WTC11 (cell line): ENCODE results near the gene RRP12. TPM values are rescaled to one million over a fixed set of nuclear protein-coding genes. Genes with fewer than 3 reads are reported as not detected.
A peak's percentile ranks its signal among the peaks of the same experiment; 100 is the strongest.

Source experiments
- ATAC-seq: fragments of 200-7000 bp; cut with Tn5 transposase; 2 replicates; pipeline ENCODE4 v1.10.0; 2021; ENCODE audit warnings: mild to moderate bottlenecking, moderate library complexity
- CTCF ChIA-PET: fragments of 300-600 bp; sonication (Branson Sonifier 250); formaldehyde crosslinking; loops from one replicate; lab custom pipeline; 2021; ENCODE audit warnings: antibody characterized with exemption; lab: Charles Lee
- POLR2A ChIA-PET: fragments of 350-600 bp; sonication (Branson Sonifier 250); formaldehyde crosslinking; loops from one replicate; lab custom pipeline; 2021; ENCODE audit warnings: antibody characterized with exemption; lab: Charles Lee
- DNase-seq: peaks from one replicate; pipeline ENCODE4 v3.0.0; 2021; ENCODE audit warnings: low spot score
- H3K27ac Mint-ChIP-seq: 2 replicates; pipeline ENCODE4 v1.8.0; 2021; ENCODE audit warnings: mixed read lengths
- H3K27me3 Mint-ChIP-seq: 2 replicates; pipeline ENCODE4 v1.8.0; 2021; ENCODE audit warnings: low read depth, mild to moderate bottlenecking, moderate library complexity, mixed read lengths
- H3K36me3 Mint-ChIP-seq: 2 replicates; pipeline ENCODE4 v1.8.0; 2021; ENCODE audit warnings: mixed read lengths
- H3K4me1 Mint-ChIP-seq: 2 replicates; pipeline ENCODE4 v1.8.0; 2022; ENCODE audit warnings: mixed read lengths
- H3K4me3 Mint-ChIP-seq: 2 replicates; pipeline ENCODE4 v1.8.0; 2021; ENCODE audit warnings: mild to moderate bottlenecking, moderate library complexity, mixed read lengths
- H3K9me3 Mint-ChIP-seq: 2 replicates; pipeline ENCODE4 v1.8.0; 2021; ENCODE audit warnings: mixed read lengths
- ATF1 ChIP-seq: sonication (generic); formaldehyde crosslinking; IDR thresholded peaks from 2 replicates; pipeline ENCODE4 v1.8.1; 2023; ENCODE audit warnings: mild to moderate bottlenecking, moderate library complexity, missing genetic modification reagents
- E2F5 ChIP-seq: sonication (generic); formaldehyde crosslinking; IDR thresholded peaks from 2 replicates; pipeline ENCODE4 v1.8.1; 2022; ENCODE audit warnings: mild to moderate bottlenecking, moderate library complexity, missing genetic modification reagents
- ETV6 ChIP-seq: sonication (generic); formaldehyde crosslinking; IDR thresholded peaks from 2 replicates; pipeline ENCODE4 v1.8.1; 2022; ENCODE audit warnings: mild to moderate bottlenecking, missing genetic modification reagents
- FOXK1 ChIP-seq: sonication (generic); formaldehyde crosslinking; IDR thresholded peaks from 2 replicates; pipeline ENCODE4 v1.8.0; 2022; ENCODE audit warnings: mild to moderate bottlenecking, moderate library complexity, missing genetic modification reagents
- GABPB1 ChIP-seq: sonication (generic); formaldehyde crosslinking; IDR thresholded peaks from 2 replicates; pipeline ENCODE4 v1.8.1; 2023; ENCODE audit warnings: mild to moderate bottlenecking, missing genetic modification reagents
- JAZF1 ChIP-seq: fragments of 250-450 bp; sonication (Bioruptor Pico); IDR thresholded peaks from 2 replicates; pipeline ENCODE4 v1.9.0; 2021; ENCODE audit warnings: moderate library complexity, mild to moderate bottlenecking, inconsistent platforms
- KAT7 ChIP-seq: sonication (generic); formaldehyde crosslinking; IDR thresholded peaks from 2 replicates; pipeline ENCODE4 v1.8.1; 2023; ENCODE audit warnings: missing genetic modification reagents, mild to moderate bottlenecking, borderline replicate concordance
- MLX ChIP-seq: sonication (generic); formaldehyde crosslinking; IDR thresholded peaks from 2 replicates; pipeline ENCODE4 v1.8.1; 2023; ENCODE audit warnings: mild to moderate bottlenecking, missing genetic modification reagents, moderate library complexity
- NFYB ChIP-seq: sonication (generic); formaldehyde crosslinking; conservative IDR thresholded peaks from 2 replicates; pipeline ENCODE4 v1.8.0; 2022; ENCODE audit warnings: low read depth, missing genetic modification reagents
- NR3C1 ChIP-seq: sonication (generic); formaldehyde crosslinking; conservative IDR thresholded peaks from 2 replicates; pipeline ENCODE4 v1.8.1; 2023; ENCODE audit warnings: low read depth, mild to moderate bottlenecking, missing genetic modification reagents
- PRRX2 ChIP-seq: fragments of 250-450 bp; sonication (Bioruptor Pico); IDR thresholded peaks from 2 replicates; pipeline ENCODE4 v1.8.0; 2021; ENCODE audit warnings: mild to moderate bottlenecking
- SMAD3 ChIP-seq: sonication (generic); formaldehyde crosslinking; IDR thresholded peaks from 2 replicates; pipeline ENCODE4 v1.8.0; 2022; ENCODE audit warnings: missing genetic modification reagents, mild to moderate bottlenecking, borderline replicate concordance
- ZNF121 ChIP-seq: sonication (generic); formaldehyde crosslinking; IDR thresholded peaks from 2 replicates; pipeline ENCODE4 v1.8.0; 2023; ENCODE audit warnings: missing genetic modification reagents
- total RNA-seq: library from RNA; stranded (reverse); gene quantifications from 3 replicates; pipeline ENCODE4 v1.2.3, GENCODE V29; 2021
- TF ChIP-seq, protein P1 (sequence below): sonication (generic); formaldehyde crosslinking; IDR thresholded peaks from 2 replicates; pipeline ENCODE4 v1.8.0; 2022; ENCODE audit warnings: missing genetic modification reagents
- TF ChIP-seq, protein P2 (sequence below): sonication (generic); formaldehyde crosslinking; IDR thresholded peaks from 2 replicates; pipeline ENCODE4 v1.8.0; 2023; ENCODE audit warnings: missing genetic modification reagents, mild to moderate bottlenecking, borderline replicate concordance
- TF ChIP-seq, protein P3 (sequence below): sonication (generic); formaldehyde crosslinking; conservative IDR thresholded peaks from 2 replicates; pipeline ENCODE4 v1.8.1; 2023; ENCODE audit warnings: mild to moderate bottlenecking, low read depth, missing genetic modification reagents, moderate library complexity

Gene RRP12
- total RNA-seq, 1 experiment from 2014 or later: 56.6 TPM

- no peaks in the 10 kb centered on the region for H3K9me3 Mint-ChIP-seq
- DNase-seq: peak; percentile 49
- H3K36me3 Mint-ChIP-seq: no peaks in the 10 kb centered on the region
- CTCF ChIA-PET: interaction anchor here (0.6 to 1.9 kb wide), 2 partner anchors 13 to 42 kb away, joined by 4 to 15 read pairs; partner anchors contain the start of gene FRAT2
- peak overlapping the region; percentile 6; the same call in 1 of the 2 replicates for H3K27ac Mint-ChIP-seq
- POLR2A ChIA-PET: interaction anchor here (2.6 kb wide), 1 partner anchor 13 kb away, joined by 12 read pairs; the partner anchor contains the start of gene FRAT2
- no peak for TF ChIP-seq ETV6 (CRISPR knock-in tag)
- TF ChIP-seq ATF1: no peak
- TF ChIP-seq PRRX2: no peak
- no peak for TF ChIP-seq E2F5 (CRISPR knock-in tag)
- peak; percentile 93 for TF ChIP-seq ZNF121 (CRISPR knock-in tag)
- peak; percentile 51; the same call in 1 of the 2 replicates for TF ChIP-seq KAT7 (CRISPR knock-in tag)
- TF ChIP-seq, protein P1, sequence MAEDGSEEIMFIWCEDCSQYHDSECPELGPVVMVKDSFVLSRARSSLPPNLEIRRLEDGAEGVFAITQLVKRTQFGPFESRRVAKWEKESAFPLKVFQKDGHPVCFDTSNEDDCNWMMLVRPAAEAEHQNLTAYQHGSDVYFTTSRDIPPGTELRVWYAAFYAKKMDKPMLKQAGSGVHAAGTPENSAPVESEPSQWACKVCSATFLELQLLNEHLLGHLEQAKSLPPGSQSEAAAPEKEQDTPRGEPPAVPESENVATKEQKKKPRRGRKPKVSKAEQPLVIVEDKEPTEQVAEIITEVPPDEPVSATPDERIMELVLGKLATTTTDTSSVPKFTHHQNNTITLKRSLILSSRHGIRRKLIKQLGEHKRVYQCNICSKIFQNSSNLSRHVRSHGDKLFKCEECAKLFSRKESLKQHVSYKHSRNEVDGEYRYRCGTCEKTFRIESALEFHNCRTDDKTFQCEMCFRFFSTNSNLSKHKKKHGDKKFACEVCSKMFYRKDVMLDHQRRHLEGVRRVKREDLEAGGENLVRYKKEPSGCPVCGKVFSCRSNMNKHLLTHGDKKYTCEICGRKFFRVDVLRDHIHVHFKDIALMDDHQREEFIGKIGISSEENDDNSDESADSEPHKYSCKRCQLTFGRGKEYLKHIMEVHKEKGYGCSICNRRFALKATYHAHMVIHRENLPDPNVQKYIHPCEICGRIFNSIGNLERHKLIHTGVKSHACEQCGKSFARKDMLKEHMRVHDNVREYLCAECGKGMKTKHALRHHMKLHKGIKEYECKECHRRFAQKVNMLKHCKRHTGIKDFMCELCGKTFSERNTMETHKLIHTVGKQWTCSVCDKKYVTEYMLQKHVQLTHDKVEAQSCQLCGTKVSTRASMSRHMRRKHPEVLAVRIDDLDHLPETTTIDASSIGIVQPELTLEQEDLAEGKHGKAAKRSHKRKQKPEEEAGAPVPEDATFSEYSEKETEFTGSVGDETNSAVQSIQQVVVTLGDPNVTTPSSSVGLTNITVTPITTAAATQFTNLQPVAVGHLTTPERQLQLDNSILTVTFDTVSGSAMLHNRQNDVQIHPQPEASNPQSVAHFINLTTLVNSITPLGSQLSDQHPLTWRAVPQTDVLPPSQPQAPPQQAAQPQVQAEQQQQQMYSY: peak; percentile 43
- TF ChIP-seq GABPB1: no peak
- TF ChIP-seq, protein P2, sequence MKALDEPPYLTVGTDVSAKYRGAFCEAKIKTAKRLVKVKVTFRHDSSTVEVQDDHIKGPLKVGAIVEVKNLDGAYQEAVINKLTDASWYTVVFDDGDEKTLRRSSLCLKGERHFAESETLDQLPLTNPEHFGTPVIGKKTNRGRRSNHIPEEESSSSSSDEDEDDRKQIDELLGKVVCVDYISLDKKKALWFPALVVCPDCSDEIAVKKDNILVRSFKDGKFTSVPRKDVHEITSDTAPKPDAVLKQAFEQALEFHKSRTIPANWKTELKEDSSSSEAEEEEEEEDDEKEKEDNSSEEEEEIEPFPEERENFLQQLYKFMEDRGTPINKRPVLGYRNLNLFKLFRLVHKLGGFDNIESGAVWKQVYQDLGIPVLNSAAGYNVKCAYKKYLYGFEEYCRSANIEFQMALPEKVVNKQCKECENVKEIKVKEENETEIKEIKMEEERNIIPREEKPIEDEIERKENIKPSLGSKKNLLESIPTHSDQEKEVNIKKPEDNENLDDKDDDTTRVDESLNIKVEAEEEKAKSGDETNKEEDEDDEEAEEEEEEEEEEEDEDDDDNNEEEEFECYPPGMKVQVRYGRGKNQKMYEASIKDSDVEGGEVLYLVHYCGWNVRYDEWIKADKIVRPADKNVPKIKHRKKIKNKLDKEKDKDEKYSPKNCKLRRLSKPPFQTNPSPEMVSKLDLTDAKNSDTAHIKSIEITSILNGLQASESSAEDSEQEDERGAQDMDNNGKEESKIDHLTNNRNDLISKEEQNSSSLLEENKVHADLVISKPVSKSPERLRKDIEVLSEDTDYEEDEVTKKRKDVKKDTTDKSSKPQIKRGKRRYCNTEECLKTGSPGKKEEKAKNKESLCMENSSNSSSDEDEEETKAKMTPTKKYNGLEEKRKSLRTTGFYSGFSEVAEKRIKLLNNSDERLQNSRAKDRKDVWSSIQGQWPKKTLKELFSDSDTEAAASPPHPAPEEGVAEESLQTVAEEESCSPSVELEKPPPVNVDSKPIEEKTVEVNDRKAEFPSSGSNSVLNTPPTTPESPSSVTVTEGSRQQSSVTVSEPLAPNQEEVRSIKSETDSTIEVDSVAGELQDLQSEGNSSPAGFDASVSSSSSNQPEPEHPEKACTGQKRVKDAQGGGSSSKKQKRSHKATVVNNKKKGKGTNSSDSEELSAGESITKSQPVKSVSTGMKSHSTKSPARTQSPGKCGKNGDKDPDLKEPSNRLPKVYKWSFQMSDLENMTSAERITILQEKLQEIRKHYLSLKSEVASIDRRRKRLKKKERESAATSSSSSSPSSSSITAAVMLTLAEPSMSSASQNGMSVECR: no peak
- TF ChIP-seq NR3C1: no peak
- TF ChIP-seq JAZF1: no peak
- peak; percentile 4; the same call in 1 of the 2 replicates for ATAC-seq
- H3K4me1 Mint-ChIP-seq: peaks cover 36% of the 10 kb centered on the region
- peaks cover 33% of the 10 kb centered on the region for H3K27me3 Mint-ChIP-seq
- H3K4me3 Mint-ChIP-seq: peak overlapping the region; percentile 83
Observed at GRCh38 chr10:97321032-97321803, 79.9 kb downstream of the RRP12 start.

DNA sequence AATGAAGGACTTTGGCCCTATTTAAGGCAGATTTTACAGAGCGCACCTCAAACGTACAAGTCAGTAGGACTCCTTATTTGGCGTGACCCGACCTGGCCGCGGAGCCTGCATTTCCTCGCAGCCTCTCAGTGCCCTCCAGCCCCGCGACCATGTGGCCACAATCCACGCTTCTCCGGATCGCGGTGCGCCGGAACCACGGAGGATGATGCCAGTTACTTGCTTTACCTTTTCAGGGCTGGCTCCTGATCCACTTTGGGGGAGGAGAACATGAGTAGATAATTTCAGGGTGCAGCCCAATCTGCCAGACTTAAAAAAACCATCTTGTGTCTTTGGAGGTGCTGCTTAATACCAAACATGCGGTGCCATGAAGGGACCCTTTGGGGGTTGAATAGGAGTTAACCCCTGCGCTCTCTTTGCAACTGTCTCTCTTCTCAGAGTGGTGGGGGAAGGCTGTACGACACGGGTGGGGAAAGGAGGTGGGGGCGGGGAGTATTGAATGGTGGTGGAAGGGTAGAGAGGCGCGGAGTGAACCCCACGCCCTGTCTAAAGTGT lies 80.6 kb downstream of the RRP12 start:
- POLR2A ChIA-PET: interaction anchor here (1.1 to 2.9 kb wide), 4 partner anchors 8 to 28 kb away, joined by 3 to 46 read pairs (median 13); partner anchors contain the start of genes ARHGAP19 and FRAT2

More for the DNA sequence above, 80.6 kb downstream of the RRP12 start:
- Mint-ChIP-seq H3K4me1 (peaks cover 30% of the 10 kb centered on the region), H3K36me3 (no peaks in the 10 kb centered on the region), H3K4me3 (peak overlapping the region; percentile 83)
- CTCF ChIA-PET: interaction anchor here (1.0 to 2.0 kb wide), 6 partner anchors 10 to 248 kb away, joined by 3 to 26 read pairs (median 9); partner anchors contain the start of genes FRAT2 and RRP12
- TF ChIP-seq SMAD3 (CRISPR knock-in tag) (no peak), FOXK1 (CRISPR knock-in tag) (no peak), KAT7 (CRISPR knock-in tag) (no peak), NFYB (CRISPR knock-in tag) (no peak), E2F5 (CRISPR knock-in tag) (0 out of 2 replicates have a peak, but pooled peaks have one; percentile 12), MLX (CRISPR knock-in tag) (0 out of 2 replicates have a peak, but pooled peaks have one; percentile 12)
- TF ChIP-seq, protein P3, sequence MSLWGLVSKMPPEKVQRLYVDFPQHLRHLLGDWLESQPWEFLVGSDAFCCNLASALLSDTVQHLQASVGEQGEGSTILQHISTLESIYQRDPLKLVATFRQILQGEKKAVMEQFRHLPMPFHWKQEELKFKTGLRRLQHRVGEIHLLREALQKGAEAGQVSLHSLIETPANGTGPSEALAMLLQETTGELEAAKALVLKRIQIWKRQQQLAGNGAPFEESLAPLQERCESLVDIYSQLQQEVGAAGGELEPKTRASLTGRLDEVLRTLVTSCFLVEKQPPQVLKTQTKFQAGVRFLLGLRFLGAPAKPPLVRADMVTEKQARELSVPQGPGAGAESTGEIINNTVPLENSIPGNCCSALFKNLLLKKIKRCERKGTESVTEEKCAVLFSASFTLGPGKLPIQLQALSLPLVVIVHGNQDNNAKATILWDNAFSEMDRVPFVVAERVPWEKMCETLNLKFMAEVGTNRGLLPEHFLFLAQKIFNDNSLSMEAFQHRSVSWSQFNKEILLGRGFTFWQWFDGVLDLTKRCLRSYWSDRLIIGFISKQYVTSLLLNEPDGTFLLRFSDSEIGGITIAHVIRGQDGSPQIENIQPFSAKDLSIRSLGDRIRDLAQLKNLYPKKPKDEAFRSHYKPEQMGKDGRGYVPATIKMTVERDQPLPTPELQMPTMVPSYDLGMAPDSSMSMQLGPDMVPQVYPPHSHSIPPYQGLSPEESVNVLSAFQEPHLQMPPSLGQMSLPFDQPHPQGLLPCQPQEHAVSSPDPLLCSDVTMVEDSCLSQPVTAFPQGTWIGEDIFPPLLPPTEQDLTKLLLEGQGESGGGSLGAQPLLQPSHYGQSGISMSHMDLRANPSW (CRISPR knock-in tag): no peak
- TF ChIP-seq, all 79 proteins: peak for 2
- DNase-seq: peak; percentile 21
- peak; percentile 1; the same call in 1 of the 2 replicates for ATAC-seq
- H3K27ac Mint-ChIP-seq: peak overlapping the region; percentile 95; the same call in 1 of the 2 replicates
- no peaks in the 10 kb centered on the region for H3K9me3 Mint-ChIP-seq
- peaks cover 33% of the 10 kb centered on the region for H3K27me3 Mint-ChIP-seq
